NK-92 treated with Interleukin-12 subunit alpha and Interleukin-12 subunit beta, amount 100 ng/mL, for 24 hours (cell line): ENCODE results near the gene DGKQ.

Experiments
- DNase-seq: peaks from one replicate; lab custom pipeline; 2025; lab: John Stamatoyannopoulos, UW

The DGKQ gene

GRCh38 chr4:961351-962230, 11.8 kb downstream of the DGKQ start:
- no peak for DNase-seq

GRCh38 chr4:960636-961350, 12.6 kb downstream of the DGKQ start:
- no peak for DNase-seq

DNA sequence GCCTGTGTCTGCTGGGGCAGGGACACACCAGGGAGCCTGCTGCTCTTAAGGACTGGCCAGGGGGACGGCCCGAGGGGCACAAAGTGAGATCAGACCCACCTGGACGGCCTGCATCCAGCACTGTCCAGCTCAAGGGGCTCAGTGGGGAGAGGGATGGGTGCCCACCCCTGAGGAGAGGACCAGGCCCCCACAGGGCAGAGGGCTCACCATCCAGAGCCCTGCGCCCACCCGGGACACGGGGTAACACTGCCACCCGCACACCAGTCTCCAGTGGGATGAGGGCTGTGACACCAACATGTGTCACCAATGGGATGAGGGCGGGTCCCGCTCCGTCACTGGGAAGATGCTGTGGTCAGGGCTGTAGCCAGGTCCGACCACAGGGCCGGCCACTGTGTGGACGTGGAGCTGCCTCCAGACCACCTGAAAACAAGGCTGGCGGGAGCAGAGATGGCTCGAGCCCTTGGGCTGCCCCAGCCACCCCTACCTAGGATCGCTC, 13.2 kb downstream of the DGKQ start:
- no peak for DNase-seq

DNA sequence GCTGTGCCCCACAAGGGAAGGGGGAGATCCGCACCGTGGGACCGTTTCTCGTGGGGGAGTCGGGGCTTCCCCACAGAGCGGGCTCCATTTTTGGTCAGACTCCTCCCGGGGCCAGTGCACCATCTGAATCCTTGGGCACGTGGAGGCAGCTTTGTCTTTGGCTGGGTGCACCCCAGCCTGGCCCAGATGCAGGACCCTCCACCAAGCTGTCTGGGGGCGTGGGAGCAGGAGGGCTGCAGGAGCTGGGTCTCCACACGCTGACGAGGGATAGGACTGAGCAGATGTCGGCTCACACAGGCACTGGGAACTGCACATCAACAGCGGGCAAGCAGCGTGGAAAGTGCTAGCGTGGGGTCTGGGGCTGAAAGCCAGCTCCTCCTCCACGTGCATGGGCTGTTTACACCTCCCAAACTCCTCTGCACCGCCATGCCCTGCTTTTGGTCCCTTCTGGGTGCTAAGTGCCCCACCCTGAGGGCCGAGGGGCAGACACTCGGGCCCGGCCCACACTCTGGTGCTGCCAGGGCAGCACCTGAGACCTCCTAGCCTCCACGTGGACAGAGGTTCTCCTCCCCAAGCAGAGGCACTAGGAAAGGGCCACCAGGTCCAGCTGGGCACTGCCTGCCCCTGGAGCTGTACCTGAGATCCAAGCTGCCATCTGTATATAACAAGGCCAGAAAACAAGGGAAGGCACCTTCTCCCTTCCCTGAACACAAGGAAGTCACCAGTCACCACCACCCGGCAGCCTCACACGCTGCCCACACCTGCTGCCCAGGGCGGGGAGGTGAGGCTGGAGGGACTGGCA, 13.8 kb downstream of the DGKQ start:
- no peak for DNase-seq

GRCh38 chr4:958696-959337, 14.6 kb downstream of the DGKQ start:
- no peak for DNase-seq

DNA sequence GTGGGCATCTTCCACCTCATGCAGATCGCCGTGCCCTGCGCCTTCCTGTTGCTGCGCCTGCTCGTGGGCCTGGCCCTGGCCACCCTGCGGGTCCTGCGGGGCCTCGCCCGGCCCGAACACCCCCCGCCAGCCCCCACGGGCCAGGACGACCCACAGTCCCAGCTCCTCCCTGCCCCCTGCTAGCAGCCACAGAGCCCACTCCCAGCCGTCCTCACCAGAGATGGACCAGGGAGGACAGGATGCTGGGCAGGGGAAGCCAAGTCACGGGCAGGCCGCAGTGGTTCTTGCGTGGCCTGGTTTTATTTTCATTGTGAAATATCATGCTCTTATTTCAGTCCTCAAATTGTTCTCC, 15.1 kb downstream of the DGKQ start:
- DNase-seq: no peak

- no peak for DNase-seq
These were observed 15.6 kb downstream of the DGKQ start for GRCh38 chr4:957581-958313.

GRCh38 chr4:957231-957580, 16.2 kb downstream of the DGKQ start:
- no peak for DNase-seq

DNA sequence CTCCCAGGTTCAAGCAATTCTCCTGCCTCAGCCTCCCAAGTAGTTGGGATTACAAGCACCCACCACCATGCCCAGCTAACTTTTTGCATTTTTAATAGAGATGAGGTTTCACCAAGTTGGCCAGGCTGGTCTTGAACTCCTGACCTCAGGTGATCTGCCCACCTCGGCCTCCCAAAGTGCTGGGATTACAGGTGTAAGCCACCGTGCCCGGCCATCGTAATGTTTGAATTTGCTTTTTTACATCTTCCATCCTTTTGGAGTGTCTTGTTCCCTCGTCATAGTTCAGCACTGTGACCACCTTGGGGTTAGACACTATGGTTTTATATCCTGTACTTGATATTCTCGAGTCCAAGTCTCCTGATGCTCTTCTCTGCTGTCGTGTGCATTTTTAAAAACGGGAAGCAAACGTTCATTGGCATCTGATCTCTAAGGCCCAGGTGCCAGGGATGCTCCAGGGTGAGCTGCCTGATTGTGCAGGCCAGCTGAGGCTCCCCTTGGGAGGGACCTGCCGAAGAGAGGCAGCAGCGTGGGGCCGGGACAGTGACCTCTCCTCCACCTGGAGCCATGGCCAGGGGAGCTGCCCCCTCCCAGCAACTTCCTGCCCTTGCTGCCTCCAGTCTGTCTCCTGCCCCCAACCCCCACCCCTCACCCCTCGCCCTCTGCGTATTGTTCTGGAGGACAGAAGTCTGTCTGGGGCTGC, 16.7 kb downstream of the DGKQ start:
- DNase-seq: no peak

- no peak for DNase-seq
These were observed 17.4 kb downstream of the DGKQ start for GRCh38 chr4:955931-956381.

DNA sequence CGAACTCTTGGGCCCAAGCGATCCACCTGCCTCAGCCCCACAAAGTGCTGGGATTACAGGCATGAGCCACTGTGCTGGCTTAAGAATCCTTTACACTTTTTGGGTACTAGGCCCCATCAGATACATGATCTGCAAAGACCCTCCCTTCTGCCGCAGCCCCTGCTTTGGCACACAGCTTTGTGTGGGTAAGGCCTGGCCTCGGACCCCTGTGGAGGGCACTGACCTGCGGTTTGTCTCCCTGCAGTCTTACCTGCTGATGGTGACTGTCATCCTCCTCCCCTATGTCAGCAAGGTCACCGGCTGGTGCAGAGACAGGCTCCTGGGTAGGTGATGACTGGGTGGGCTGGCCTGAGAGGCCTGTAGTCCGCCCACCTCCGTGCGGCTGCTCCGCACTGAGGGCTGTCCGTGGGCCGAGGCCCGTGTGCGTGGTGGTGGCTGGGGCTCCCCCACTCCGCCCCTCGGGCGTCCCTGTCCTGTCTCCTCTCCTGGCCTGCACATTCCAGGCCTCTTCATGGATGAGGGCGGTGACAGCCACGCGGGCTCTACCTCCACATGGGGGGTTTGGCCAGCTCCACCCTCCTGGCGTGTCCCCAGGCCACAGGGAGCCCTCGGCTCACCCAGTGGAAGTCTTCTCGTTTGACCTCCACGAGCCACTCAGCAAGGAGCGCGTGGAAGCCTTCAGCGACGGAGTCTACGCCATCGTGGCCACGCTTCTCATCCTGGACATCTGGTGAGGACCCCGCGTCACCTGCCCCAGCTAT, 18.0 kb downstream of the DGKQ start:
- no peak for DNase-seq

DNA sequence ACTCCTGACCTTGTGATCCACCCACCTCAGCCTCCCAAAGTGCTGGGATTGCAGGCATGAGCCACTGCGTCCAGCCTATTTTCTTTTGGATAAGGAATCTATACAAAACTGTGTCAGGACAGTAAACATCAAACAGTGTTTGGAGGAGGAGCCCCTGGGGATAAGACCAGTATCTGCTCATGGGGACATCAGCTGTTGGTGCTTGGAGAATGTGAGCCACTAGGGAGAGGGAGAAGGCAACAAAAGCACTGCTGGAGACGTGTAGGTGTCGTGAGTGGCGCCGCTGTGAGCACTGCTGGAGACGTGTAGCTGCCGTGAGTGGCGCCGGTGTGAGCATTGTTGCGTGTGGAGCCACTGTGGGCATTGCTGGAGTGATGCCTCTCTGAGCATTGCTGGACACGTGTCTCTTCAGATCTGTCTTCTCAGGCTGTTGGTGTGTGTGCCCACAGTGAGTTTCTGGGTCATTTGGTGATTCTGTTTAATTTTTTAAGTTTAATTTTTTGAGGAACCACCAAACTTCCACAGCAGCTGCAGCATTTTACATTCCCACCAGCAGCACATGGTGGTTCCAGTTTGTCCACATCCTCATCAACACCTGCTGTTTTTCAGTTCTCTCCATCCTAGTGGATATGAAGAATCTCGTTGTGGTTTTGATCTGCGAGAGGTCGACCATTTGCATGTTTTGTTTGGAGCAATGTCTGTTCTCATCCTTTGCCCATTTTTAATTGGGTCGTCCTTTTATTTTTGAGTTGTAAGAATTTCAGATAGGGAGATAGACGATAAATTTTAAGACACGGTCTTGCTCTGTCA, 19.0 kb downstream of the DGKQ start:
- no peak for DNase-seq

- DNase-seq: no peak
These were observed 19.8 kb downstream of the DGKQ start for GRCh38 chr4:953574-953915.

- no peak for DNase-seq
These were observed 20.3 kb downstream of the DGKQ start for GRCh38 chr4:952881-953573.

- DNase-seq: no peak
These were observed 21.5 kb downstream of the DGKQ start for GRCh38 chr4:951594-952468.

GRCh38 chr4:951186-951585, 22.2 kb downstream of the DGKQ start:
- DNase-seq: no peak
